H1 (cell line): Measurements from ENCODE around the gene ATG2B. TPM values are rescaled to one million over a fixed set of nuclear protein-coding genes. Genes with fewer than 3 reads are reported as not detected.

Experiments
- EZH2 ChIP-seq: fragments of 200-600 bp; sonication (generic); IDR thresholded peaks from 2 replicates; pipeline ENCODE4 v1.7.1; 2012; ENCODE audit warnings: low read depth, mild to moderate bottlenecking, moderate library complexity, low read length, inconsistent platforms; ENCODE audit not compliant: severe bottlenecking
- HDAC2 ChIP-seq, 2 experiments: fragments of 300-600 bp in 1 of 2; sonication (generic) in 1 of 2; IDR thresholded peaks; 2 replicates each; pipeline ENCODE4 v1.6.1; 2011 to 2012; ENCODE audit warnings: low read depth in 2 of 2, low read length in 2 of 2, mild to moderate bottlenecking in 2 of 2, moderate library complexity in 2 of 2, borderline replicate concordance in 1 of 2, inconsistent platforms in 1 of 2
- KDM1A ChIP-seq: fragments of 200-600, 300-600 bp; sonication (generic); IDR thresholded peaks from 2 replicates; pipeline ENCODE4 v1.7.1; 2016; ENCODE audit warnings: mild to moderate bottlenecking, low read length, borderline replicate concordance
- SRF ChIP-seq: IDR thresholded peaks from 2 replicates; pipeline ENCODE4 v1.6.1; 2011; ENCODE audit warnings: mild to moderate bottlenecking, low read depth, low read length, moderate library complexity
- polyA plus RNA-seq, 7 experiments: library from polyadenylated mRNA; depleted of rRNA in 3 of 7; stranded (reverse) in 5 of 7; unstranded in 2 of 7; fragments of >200 nt in 5 of 7; fragments of 200-250 nt in 2 of 7; gene quantifications; 1 replicate in 5 of 7; 2 replicates in 1 of 7; 4 replicates in 1 of 7; pipeline versions ENCODE4 v1.2.1 to v1.2.3, GENCODE V29; 2011 to 2013; ENCODE audit warnings: missing spikeins in 2 of 7, mixed read lengths in 2 of 7
- total RNA-seq: library from RNA; stranded (reverse); fragmentation: NEBNext Ultra II Directional; extraction: Animal tissue kit (Norgen Biotek cat#: 25700); gene quantifications from 2 replicates; pipeline ENCODE4 v1.2.1, GENCODE V29; 2021
- TF ChIP-seq, protein P1 (sequence below): IDR thresholded peaks from 2 replicates; pipeline ENCODE4 v1.6.1; 2011; ENCODE audit warnings: low read depth, mild to moderate bottlenecking, low read length; ENCODE audit not compliant: insufficient read depth

ATG2B gene
- total and polyA plus RNA-seq, 2 of the 8 experiments (the other 6 are each of a cell fraction or from before 2014, with no cell fraction given) = 4.6 to 14.4 TPM

- no peak for TF ChIP-seq HDAC2 (IDR thresholded peaks at IDR 0.05; ENCODE audit: borderline replicate concordance in 1 of 2, low read depth in 2 of 2, low read length in 2 of 2)
- TF ChIP-seq, protein P1, sequence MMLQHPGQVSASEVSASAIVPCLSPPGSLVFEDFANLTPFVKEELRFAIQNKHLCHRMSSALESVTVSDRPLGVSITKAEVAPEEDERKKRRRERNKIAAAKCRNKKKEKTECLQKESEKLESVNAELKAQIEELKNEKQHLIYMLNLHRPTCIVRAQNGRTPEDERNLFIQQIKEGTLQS = no peak
- no peak for TF ChIP-seq SRF
- TF ChIP-seq KDM1A = no peak
- TF ChIP-seq EZH2 = no peak
- TF ChIP-seq, all 59 proteins: peak for 0
Observed at GRCh38 chr14:96390965-96391292, 27.8 kb upstream of the ATG2B start (continued).
